Amygdala (tissue), 56 donors: ENCODE results near the gene ZNF649.
A peak's percentile ranks its signal among the peaks of the same experiment; 100 is the strongest.
"Not testable (repeated sequence)": the region's sequence is repeated elsewhere in the genome, so short reads cannot be mapped to it uniquely, and the experiment has no call there.

Experiments used
- DNase-seq, 56 donors: peaks; one replicate each; lab custom pipeline; 2025; lab: John Stamatoyannopoulos, UW

Gene ZNF649

GRCh38 chr19:51904331-51905165 lies at the start of gene ZNF649:
TSS of gene ZNF649 (minus strand) at chr19:51905017. CDS start at chr19:51900107, 4,910 bp downstream.
- DNase-seq, result peak; percentile 8 to 86 (median 68)

GRCh38 chr19:51948975-51949374 lies 44.2 kb upstream of the ZNF649 start:
- DNase-seq, result peak in 38 of 56 donors; percentile 0 to 58 (median 12)

DNA sequence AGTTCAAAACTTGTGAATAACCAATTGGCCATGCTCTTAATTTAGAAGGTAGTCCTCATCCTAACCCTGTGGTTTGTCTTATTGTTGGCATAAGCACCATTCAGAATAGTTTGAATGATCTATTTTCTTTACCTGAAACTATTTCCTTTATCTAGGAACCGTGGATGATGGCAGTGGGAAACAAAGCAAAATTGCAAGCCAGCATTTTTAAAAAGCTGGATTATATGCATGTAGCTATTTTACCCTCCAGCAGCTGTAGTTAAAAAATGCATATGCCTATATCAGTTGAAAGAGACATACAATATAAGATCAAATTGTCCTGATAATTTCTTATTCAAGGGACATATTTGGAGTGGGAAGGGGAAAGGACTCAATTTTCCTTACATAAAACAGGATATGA lies 41.8 kb upstream of the ZNF649 start:
- no peak for DNase-seq

GRCh38 chr19:51944798-51945552 lies 40.2 kb upstream of the ZNF649 start:
- no peak for DNase-seq

DNA sequence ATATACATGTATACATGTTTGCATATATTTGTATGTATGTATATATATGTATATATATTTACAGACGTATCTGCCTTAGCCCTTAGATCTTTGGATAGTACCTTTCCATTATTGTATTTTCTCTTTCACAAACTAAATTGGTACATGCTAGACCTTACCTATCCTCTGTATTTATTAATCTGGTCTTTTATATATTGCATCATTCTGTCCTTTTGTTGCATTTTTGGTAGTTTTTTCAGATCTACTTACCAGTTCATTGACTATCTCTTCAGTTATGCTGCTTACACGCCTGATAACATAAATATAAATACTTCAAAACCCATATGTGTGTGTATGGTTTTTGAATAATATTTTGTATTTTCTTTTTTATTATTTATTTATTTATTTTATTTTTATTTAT lies 34.1 kb upstream of the ZNF649 start:
- DNase-seq, result no peak

- DNase-seq, result no peak
Measured at GRCh38 chr19:51931921-51932320, 27.1 kb upstream of the ZNF649 start.

DNA sequence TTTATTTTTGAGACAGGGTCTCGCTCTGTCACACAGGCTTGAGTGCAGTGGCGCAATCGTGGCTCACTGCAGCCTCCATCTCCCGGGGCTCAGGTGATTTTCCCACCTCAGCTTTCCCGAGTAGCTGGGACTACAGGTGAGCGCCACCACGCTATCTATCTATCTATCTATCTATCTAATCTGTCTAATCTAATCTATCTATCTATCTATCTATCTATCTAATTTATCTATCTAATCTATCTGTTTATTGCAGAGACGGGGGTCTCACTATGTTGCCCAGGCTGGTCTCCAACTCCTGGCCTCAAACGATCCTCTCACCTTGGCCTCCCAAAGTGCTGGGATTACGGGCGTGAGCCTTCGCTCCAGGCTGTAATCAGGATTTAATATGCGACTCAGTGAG lies 23.0 kb upstream of the ZNF649 start:
- DNase-seq, result no peak

GRCh38 chr19:51926784-51927741 lies 22.2 kb upstream of the ZNF649 start, which contains the start of gene ZNF613:
TSS of gene ZNF613 (plus strand) at chr19:51927472. CDS start at chr19:51936221, 8,749 bp downstream.
- peak; percentile 49 to 97 (median 88) for DNase-seq

- DNase-seq, result no peak
Measured at GRCh38 chr19:51926426-51926783, 21.6 kb upstream of the ZNF649 start.

DNA sequence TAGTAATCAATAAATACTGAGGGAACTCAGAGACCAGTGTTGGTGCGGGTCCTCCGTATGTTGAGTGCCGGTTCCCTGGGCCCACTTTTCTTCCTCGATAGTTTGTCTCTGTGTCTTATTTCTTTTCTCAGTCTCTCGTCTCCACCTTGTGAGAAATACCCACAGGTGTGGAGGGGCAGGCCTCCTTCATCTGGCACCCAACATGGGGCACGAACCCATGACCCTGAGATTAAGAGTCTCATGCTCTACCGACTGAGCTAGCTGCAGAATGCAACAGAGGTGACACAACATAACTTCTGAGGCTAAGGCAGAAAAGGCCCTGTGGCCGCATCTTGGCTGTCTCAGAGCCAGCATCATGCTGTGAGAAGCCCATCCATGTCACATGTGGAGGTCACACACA lies 17.1 kb upstream of the ZNF649 start:
- DNase-seq, result no peak

DNA sequence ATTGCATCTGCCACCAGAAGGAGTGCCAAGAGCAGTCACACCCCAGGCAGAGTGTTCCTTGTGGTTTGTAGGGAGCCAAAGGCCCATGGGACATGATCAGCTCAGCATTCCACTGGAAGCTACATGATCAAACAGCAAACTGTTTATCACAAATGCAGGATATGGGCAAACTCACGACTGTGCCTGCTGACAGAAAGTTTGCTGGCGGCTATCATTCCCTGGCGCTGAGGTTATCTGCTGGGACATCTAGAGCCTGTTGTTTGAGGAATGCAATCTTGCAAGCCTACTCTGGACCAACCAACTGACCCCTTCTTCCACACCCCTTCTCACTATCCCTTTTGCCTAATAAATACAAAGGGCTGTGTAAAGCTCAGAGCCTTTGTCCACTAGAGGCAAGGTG lies 14.8 kb upstream of the ZNF649 start:
- no peak for DNase-seq

DNA sequence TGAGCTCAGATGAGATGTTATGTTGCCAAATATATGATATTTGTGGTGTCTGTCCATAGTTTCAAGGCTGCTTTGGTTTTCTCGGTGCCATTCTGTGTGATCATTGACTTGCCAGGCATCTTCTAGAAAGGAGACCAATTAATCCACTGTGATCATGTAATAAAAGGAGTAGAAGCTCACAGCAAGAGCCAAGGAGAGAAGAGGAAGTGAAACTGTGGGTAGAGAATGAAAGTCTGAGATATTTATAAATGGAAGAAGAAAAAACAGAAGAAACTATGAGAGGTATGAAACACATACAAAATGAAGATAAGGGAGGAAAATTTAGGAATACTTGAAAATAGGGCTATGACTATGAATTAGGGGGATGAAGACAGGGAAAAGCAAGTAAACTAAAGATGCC lies 11.3 kb upstream of the ZNF649 start:
- DNase-seq, result no peak

DNA sequence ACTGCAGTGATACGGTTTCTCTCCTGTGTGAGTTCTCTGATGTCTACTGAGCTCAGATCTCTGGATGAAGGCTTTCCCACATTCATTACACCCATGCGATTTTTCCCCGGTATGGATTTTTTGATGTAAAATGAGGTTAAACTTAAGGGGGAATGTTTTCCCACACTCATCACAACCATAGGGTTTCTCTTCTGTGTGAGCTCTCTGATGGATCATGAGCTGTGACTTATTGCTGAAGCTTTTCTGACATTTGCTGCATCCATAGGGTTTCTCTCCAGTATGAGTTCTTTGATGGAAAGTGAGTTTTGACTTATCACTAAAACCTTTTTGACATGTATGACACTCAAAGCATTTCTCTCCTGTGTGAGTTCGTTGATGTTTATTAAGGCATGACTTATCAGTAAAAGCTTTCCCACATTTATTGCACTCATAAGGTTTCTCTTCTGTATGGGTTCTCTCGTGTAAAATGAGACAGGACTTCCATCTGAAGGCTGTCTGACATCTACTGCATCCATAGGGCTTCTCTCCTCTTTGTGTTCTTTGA lies 10.6 kb upstream of the ZNF649 start:
- no peak for DNase-seq

DNA sequence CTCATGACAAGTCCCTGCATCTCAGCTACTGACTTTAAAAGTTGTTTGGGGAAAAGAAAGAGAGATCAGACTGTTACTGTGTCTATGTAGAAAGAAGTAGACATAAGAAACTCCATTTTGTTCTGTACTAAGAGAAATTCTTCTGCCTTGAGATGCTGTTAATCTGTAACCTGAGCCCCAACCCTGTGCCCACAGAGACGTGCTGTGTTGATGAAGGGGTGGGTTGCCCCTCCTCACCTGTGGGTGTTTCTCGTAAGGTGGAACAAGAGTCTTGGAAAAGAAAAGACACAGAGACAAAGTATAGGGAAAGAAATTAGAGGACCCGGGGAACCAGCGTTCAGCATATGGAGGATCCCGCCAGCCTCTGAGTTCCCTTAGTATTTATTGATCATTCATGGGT lies 3.2 kb upstream of the ZNF649 start:
- not testable (repeated sequence) for DNase-seq

- DNase-seq, result not testable (repeated sequence)
Measured at GRCh38 chr19:51906108-51906507, 1.3 kb upstream of the ZNF649 start.

GRCh38 chr19:51905639-51906038 lies 822 bp upstream of the ZNF649 start:
- not testable (repeated sequence) for DNase-seq

GRCh38 chr19:51905206-51905605 lies 389 bp upstream of the ZNF649 start:
- no peak for DNase-seq

DNA sequence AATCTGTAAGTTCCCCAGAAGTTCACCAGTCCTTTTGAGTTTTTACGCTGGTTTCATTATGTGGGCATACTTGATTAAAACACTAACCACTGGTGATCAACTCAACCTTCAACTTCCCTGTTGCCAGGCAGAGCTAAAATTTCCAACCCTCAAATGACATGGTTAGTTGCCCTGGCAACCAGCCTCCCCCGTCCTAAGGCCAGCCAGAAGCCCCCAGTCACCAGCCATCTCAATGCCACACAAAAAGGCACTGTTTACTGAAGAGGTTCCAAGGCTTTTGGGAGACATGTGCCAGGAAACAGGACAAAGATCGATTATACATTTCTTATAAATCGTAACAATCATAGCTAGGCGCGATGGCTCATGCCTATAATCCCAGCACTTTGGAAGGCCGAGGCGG lies 1.6 kb downstream of the ZNF649 start:
- peak in 32 of 56 donors; percentile 1 to 39 (median 8) for DNase-seq

DNA sequence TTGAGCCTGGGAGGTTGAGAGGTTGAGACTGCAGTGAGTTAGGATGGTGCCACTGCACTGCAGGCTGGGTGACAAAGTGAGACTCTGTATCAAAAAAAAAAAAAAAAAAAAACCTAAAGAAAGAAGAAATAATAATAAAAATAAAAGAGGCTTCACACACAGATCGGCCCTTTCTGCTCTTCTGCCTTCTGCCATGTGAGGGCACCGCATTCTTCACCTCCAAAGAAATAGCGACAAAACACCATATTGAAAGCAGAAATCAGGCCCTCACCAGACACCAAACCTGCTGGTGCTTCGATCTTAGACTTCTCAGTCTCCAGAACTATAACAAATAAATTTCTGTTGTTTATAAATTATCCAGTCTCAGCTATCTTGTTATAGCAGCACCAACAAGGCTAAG lies 3.0 kb downstream of the ZNF649 start:
- no peak for DNase-seq

GRCh38 chr19:51891193-51891747 lies 13.5 kb downstream of the ZNF649 start:
- DNase-seq, result no peak
